ENCODE measurements around the gene ATP1B3. TPM values are rescaled to one million over a fixed set of nuclear protein-coding genes. Genes with fewer than 3 reads are reported as not detected.
A peak's percentile ranks its signal among the peaks of the same experiment; 100 is the strongest.

Gene ATP1B3
- polyA plus RNA-seq, 1 donor (not counting 4 experiments of a cell fraction or from before 2014, with no cell fraction given) = 345 TPM

GRCh38 chr3:141940194-141940776 is 63.8 kb downstream of the ATP1B3 start:
- Histone ChIP-seq H3K36me3 (ENCODE audit: control insufficient read depth in 2 of 2, extremely low read depth in 1 of 2, insufficient read depth in 2 of 2, low read length in 2 of 2) (no peaks in the 10 kb centered on the region), H3K27me3 (ENCODE audit: control insufficient read depth, extremely low read depth, insufficient read depth, low read length) (no peaks in the 10 kb centered on the region), H3K27ac (ENCODE audit: control insufficient read depth, insufficient read depth, low read length) (peak overlapping the region; percentile 96), H3K4me2 (ENCODE audit: control insufficient read depth, extremely low read depth, insufficient read depth, low read depth, low read length) (peak overlapping the region; percentile 71), H3K4me3 (ENCODE audit: control insufficient read depth in 2 of 3, extremely low read depth in 1 of 3, insufficient read depth in 2 of 3, low read depth in 1 of 3, low read length in 3 of 3) (peak overlapping the region in 2 of 3 experiments; percentile 20 to 44), H3K4me1 (ENCODE audit: control insufficient read depth, extremely low read depth, insufficient read depth, low read length) (peaks cover 41% of the 10 kb centered on the region), H3K9me1 (ENCODE audit: control insufficient read depth, extremely low read depth, insufficient read depth, low read length) (no peaks in the 10 kb centered on the region), H3K9ac (ENCODE audit: control insufficient read depth, extremely low read depth, insufficient read depth, low read length) (peak overlapping the region; percentile 60), H4K20me1 (ENCODE audit: control insufficient read depth, extremely low read depth, insufficient read depth, low read length) (no peaks in the 10 kb centered on the region), H3K79me2 (ENCODE audit: control insufficient read depth, insufficient read depth, low read length) (no peaks in the 10 kb centered on the region), H3K9me3 (ENCODE audit: control insufficient read depth, low read depth, low read length) (no peaks in the 10 kb centered on the region), H2AFZ (ENCODE audit: control insufficient read depth, low read length) (peak overlapping the region; percentile 22)
- FAIRE-seq (peak; percentile 96), DNase-seq (ENCODE audit: low read depth, low spot score) (peak; percentile 95)
- TF ChIP-seq EZH2 (IDR thresholded peaks at IDR 0.05; ENCODE audit: low read length) = no peak
- no peak for TF ChIP-seq CTCF (optimal IDR thresholded peaks at IDR 0.05 in 1 of 3, IDR thresholded peaks at IDR 0.05 in 1 of 3, conservative IDR thresholded peaks at IDR 0.05 in 1 of 3; ENCODE audit: extremely low read depth in 1 of 3, insufficient read depth in 2 of 3, low read length in 3 of 3)
- dilution Hi-C loops (cut with MboI; ENCODE audit: extremely low pct_ligation_motif_present, low sequenced_read_pairs) = no loop called here

GRCh38 chr3:141941093-141941492 is 64.7 kb downstream of the ATP1B3 start:
- TF ChIP-seq EZH2 (IDR thresholded peaks at IDR 0.05; ENCODE audit: low read length) = no peak
- no peak for TF ChIP-seq CTCF (optimal IDR thresholded peaks at IDR 0.05 in 1 of 3, IDR thresholded peaks at IDR 0.05 in 1 of 3, conservative IDR thresholded peaks at IDR 0.05 in 1 of 3; ENCODE audit: extremely low read depth in 1 of 3, insufficient read depth in 2 of 3, low read length in 3 of 3)
- Histone ChIP-seq H3K36me3 (ENCODE audit: control insufficient read depth in 2 of 2, extremely low read depth in 1 of 2, insufficient read depth in 2 of 2, low read length in 2 of 2) (no peaks in the 10 kb centered on the region), H3K9me3 (ENCODE audit: control insufficient read depth, low read depth, low read length) (no peaks in the 10 kb centered on the region), H3K79me2 (ENCODE audit: control insufficient read depth, insufficient read depth, low read length) (no peaks in the 10 kb centered on the region), H3K9ac (ENCODE audit: control insufficient read depth, extremely low read depth, insufficient read depth, low read length) (peak overlapping the region; percentile 22), H3K4me3 (ENCODE audit: control insufficient read depth in 2 of 3, extremely low read depth in 1 of 3, insufficient read depth in 2 of 3, low read depth in 1 of 3, low read length in 3 of 3) (peak overlapping the region in 2 of 3 experiments; percentile 37 to 44), H3K4me1 (ENCODE audit: control insufficient read depth, extremely low read depth, insufficient read depth, low read length) (peaks cover 41% of the 10 kb centered on the region), H3K9me1 (ENCODE audit: control insufficient read depth, extremely low read depth, insufficient read depth, low read length) (no peaks in the 10 kb centered on the region), H4K20me1 (ENCODE audit: control insufficient read depth, extremely low read depth, insufficient read depth, low read length) (no peaks in the 10 kb centered on the region), H3K27ac (ENCODE audit: control insufficient read depth, insufficient read depth, low read length) (peak overlapping the region; percentile 62), H3K4me2 (ENCODE audit: control insufficient read depth, extremely low read depth, insufficient read depth, low read depth, low read length) (peak overlapping the region; percentile 71), H2AFZ (ENCODE audit: control insufficient read depth, low read length) (peak overlapping the region; percentile 39), H3K27me3 (ENCODE audit: control insufficient read depth, extremely low read depth, insufficient read depth, low read length) (no peaks in the 10 kb centered on the region)
- no peak for DNase-seq (ENCODE audit: low read depth, low spot score)
- dilution Hi-C loops (cut with MboI; ENCODE audit: extremely low pct_ligation_motif_present, low sequenced_read_pairs) = no loop called here
- FAIRE-seq = no peak

Data from keratinocyte (primary cell).